Prostate gland (tissue), 2 donors: Measurements from ENCODE around the gene AP2A1. TPM values are rescaled to one million over a fixed set of nuclear protein-coding genes. Genes with fewer than 3 reads are reported as not detected.

Source experiments
- DNase-seq: peaks from one replicate; pipeline ENCODE4 v3.0.0-alpha.2; 2019; ENCODE audit warnings: low spot score
- H3K27ac ChIP-seq, 2 donors: fragments of 200-600 bp; sonication (generic); 2 replicates each; pipeline ENCODE4 v1.5.1; 2017 to 2019
- H3K27me3 ChIP-seq: fragments of 200-600 bp; sonication (generic); replicated peaks from 2 replicates; pipeline ENCODE4 v1.5.1; 2019; ENCODE audit not compliant: insufficient read depth
- H3K36me3 ChIP-seq, 2 donors: fragments of 200-600 bp; sonication (generic); 1 replicate in 1 of 2; 2 replicates in 1 of 2; pipeline versions ENCODE4 v1.5.1 to v1.8.1; 2017 to 2019
- H3K4me1 ChIP-seq: fragments of 200-600 bp; sonication (generic); replicated peaks from 2 replicates; pipeline ENCODE4 v1.5.1; 2019
- H3K4me3 ChIP-seq, 2 donors: fragments of 200-600 bp; sonication (generic); 2 replicates each; pipeline ENCODE4 v1.5.1; 2017 to 2019
- H3K9me3 ChIP-seq: fragments of 200-600 bp; sonication (generic); 2 replicates; pipeline ENCODE4 v1.5.1; 2017
- POLR2A ChIP-seq: fragments of 450-650 bp; IDR thresholded peaks from one replicate; pipeline ENCODE4 v1.6.1; 2016; ENCODE audit warnings: antibody characterized with exemption, mild to moderate bottlenecking
- POLR2AphosphoS5 ChIP-seq: sonication (generic); formaldehyde crosslinking; IDR thresholded peaks from one replicate; pipeline ENCODE4 v1.6.1; 2017; ENCODE audit warnings: antibody characterized with exemption
- WGBS: methylation state at CpG from one replicate; pipeline ENCODE4 v1.1.5; 2018; 5-methylcytosine and 5-hydroxymethylcytosine counted together
- intact Hi-C: fragments of 100-400 bp; cut with DNase I; formaldehyde crosslinking; loops from one replicate; pipeline ENCODE4 v1.14.2; 2022
- total RNA-seq, 2 donors: library from RNA; depleted of rRNA; stranded (reverse); fragments of >200 nt; gene quantifications; one replicate each; pipeline ENCODE4 v1.1.0, GENCODE V29; 2016
- TF ChIP-seq, protein P1 (sequence below), 4 experiments: fragments of 200-600 bp in 2 of 4; fragments of 450-650 bp in 2 of 4; sonication (generic) in 2 of 4; IDR thresholded peaks; 1 replicate in 3 of 4; 2 replicates in 1 of 4; pipeline ENCODE4 v1.5.1; 2016 to 2019; ENCODE audit warnings: antibody characterized with exemption in 4 of 4, mild to moderate bottlenecking in 2 of 4, moderate library complexity in 2 of 4

Gene AP2A1
- total RNA-seq, 2 donors from 2014 or later: 62.7 to 252 TPM

- WGBS: 74% methylated on average over 10 of the region's 10 CpGs
- Histone ChIP-seq H3K4me3 (no peak overlapping the region), H3K4me1 (peaks cover 3% of the 10 kb centered on the region), H3K36me3 (no peaks in the 10 kb centered on the region), H3K27me3 (no peaks in the 10 kb centered on the region), H3K27ac (no peak overlapping the region), H3K9me3 (no peaks in the 10 kb centered on the region)
- no peak for TF ChIP-seq POLR2AphosphoS5
- TF ChIP-seq POLR2A: no peak
- TF ChIP-seq, protein P1, sequence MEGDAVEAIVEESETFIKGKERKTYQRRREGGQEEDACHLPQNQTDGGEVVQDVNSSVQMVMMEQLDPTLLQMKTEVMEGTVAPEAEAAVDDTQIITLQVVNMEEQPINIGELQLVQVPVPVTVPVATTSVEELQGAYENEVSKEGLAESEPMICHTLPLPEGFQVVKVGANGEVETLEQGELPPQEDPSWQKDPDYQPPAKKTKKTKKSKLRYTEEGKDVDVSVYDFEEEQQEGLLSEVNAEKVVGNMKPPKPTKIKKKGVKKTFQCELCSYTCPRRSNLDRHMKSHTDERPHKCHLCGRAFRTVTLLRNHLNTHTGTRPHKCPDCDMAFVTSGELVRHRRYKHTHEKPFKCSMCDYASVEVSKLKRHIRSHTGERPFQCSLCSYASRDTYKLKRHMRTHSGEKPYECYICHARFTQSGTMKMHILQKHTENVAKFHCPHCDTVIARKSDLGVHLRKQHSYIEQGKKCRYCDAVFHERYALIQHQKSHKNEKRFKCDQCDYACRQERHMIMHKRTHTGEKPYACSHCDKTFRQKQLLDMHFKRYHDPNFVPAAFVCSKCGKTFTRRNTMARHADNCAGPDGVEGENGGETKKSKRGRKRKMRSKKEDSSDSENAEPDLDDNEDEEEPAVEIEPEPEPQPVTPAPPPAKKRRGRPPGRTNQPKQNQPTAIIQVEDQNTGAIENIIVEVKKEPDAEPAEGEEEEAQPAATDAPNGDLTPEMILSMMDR (IDR thresholded peaks at IDR 0.05): no peak
- DNase-seq: no peak
- intact Hi-C loops: no loop called here
Observed at GRCh38 chr19:49820125-49820524, 53.3 kb downstream of the AP2A1 start.

GRCh38 chr19:49823472-49823871 lies 56.7 kb downstream of the AP2A1 start:
- TF ChIP-seq, protein P1 (IDR thresholded peaks at IDR 0.05): no peak
- no peak for TF ChIP-seq POLR2AphosphoS5
- TF ChIP-seq POLR2A: no peak
- DNase-seq: no peak
- Histone ChIP-seq H3K9me3 (no peaks in the 10 kb centered on the region), H3K4me3 (no peak overlapping the region), H3K27ac (no peak overlapping the region), H3K27me3 (no peaks in the 10 kb centered on the region), H3K36me3 (peaks cover 0 to 3% of the 10 kb centered on the region in 2 donors), H3K4me1 (peaks cover 3% of the 10 kb centered on the region)
- intact Hi-C loops: no loop called here
- WGBS: 90% methylated on average over 12 of the region's 12 CpGs

GRCh38 chr19:49824662-49825061 lies 57.9 kb downstream of the AP2A1 start:
- TF ChIP-seq POLR2AphosphoS5 (no peak), POLR2A (no peak)
- TF ChIP-seq, protein P1 (IDR thresholded peaks at IDR 0.05): no peak
- Histone ChIP-seq H3K36me3 (peaks cover 0 to 6% of the 10 kb centered on the region in 2 donors), H3K27me3 (no peaks in the 10 kb centered on the region), H3K4me1 (no peaks in the 10 kb centered on the region), H3K4me3 (no peak overlapping the region), H3K27ac (no peak overlapping the region), H3K9me3 (no peaks in the 10 kb centered on the region)
- DNase-seq: no peak
- intact Hi-C loops: no loop called here
- WGBS: 88% methylated on average over 6 of the region's 6 CpGs

GRCh38 chr19:49827034-49827433 lies 60.2 kb downstream of the AP2A1 start:
- no peak for DNase-seq
- peaks cover 0 to 11% of the 10 kb centered on the region in 2 donors for H3K36me3 ChIP-seq
- 87% methylated on average over 14 of the region's 14 CpGs for WGBS
- no peak overlapping the region for H3K27ac ChIP-seq
- TF ChIP-seq POLR2A (no peak), POLR2AphosphoS5 (no peak)
- TF ChIP-seq, protein P1 (IDR thresholded peaks at IDR 0.05): no peak
- no peak overlapping the region for H3K4me3 ChIP-seq
- H3K9me3 ChIP-seq: no peaks in the 10 kb centered on the region
- no peaks in the 10 kb centered on the region for H3K4me1 ChIP-seq
- intact Hi-C loops: no loop called here
- H3K27me3 ChIP-seq: no peaks in the 10 kb centered on the region

- Histone ChIP-seq H3K9me3 (no peaks in the 10 kb centered on the region), H3K36me3 (peaks cover 0 to 30% of the 10 kb centered on the region in 2 donors), H3K27ac (no peak overlapping the region), H3K4me3 (no peak overlapping the region), H3K4me1 (no peaks in the 10 kb centered on the region), H3K27me3 (no peaks in the 10 kb centered on the region)
- DNase-seq: no peak
- TF ChIP-seq POLR2A (no peak), POLR2AphosphoS5 (no peak)
- TF ChIP-seq, protein P1 (IDR thresholded peaks at IDR 0.05): no peak
- intact Hi-C loops: no loop called here
- 90% methylated on average over 8 of the region's 8 CpGs for WGBS
Observed at GRCh38 chr19:49829200-49829599, 62.4 kb downstream of the AP2A1 start.
